K562 (cell line): ENCODE results near the gene GTF2H4. TPM values are rescaled to one million over a fixed set of nuclear protein-coding genes. Genes with fewer than 3 reads are reported as not detected.
A peak's percentile ranks its signal among the peaks of the same experiment; 100 is the strongest.

Experiments used
- ATF7 ChIP-seq: fragments of 450-650 bp; IDR thresholded peaks from 2 replicates; pipeline ENCODE4 v1.7.1; 2014; ENCODE audit warnings: mild to moderate bottlenecking, moderate library complexity
- CBX8 ChIP-seq: fragments of 200-600 bp; sonication (generic); IDR thresholded peaks from 2 replicates; pipeline ENCODE4 v1.6.1; 2012; ENCODE audit warnings: borderline replicate concordance, mixed run types, low read depth, mild to moderate bottlenecking, moderate library complexity, mixed read lengths, low read length, control low read depth, inconsistent platforms; ENCODE audit not compliant: poor library complexity, severe bottlenecking; ENCODE audit errors: extremely low read depth
- FOXK1 ChIP-seq: sonication (generic); formaldehyde crosslinking; IDR thresholded peaks from 2 replicates; pipeline ENCODE4 v1.8.0; 2022; ENCODE audit warnings: missing genetic modification reagents, mild to moderate bottlenecking, borderline replicate concordance
- HDAC6 ChIP-seq: IDR thresholded peaks from 2 replicates; pipeline ENCODE4 v1.6.1; 2012; ENCODE audit warnings: low read depth, mild to moderate bottlenecking, control low read depth, inconsistent platforms, low read length, moderate library complexity
- MEIS2 ChIP-seq: fragments of 450-650 bp; IDR thresholded peaks from 2 replicates; pipeline ENCODE4 v1.6.1; 2014; ENCODE audit warnings: mild to moderate bottlenecking; ENCODE audit not compliant: partially characterized antibody
- PPARD ChIP-seq: fragments of 250-450 bp; sonication (Bioruptor Pico); IDR thresholded peaks from 2 replicates; pipeline ENCODE4 v1.8.0; 2022; ENCODE audit warnings: inconsistent platforms, mild to moderate bottlenecking, moderate library complexity
- STAG1 ChIP-seq: sonication (generic); formaldehyde crosslinking; IDR thresholded peaks from 2 replicates; pipeline ENCODE4 v1.5.0; 2020; ENCODE audit warnings: missing genetic modification reagents, borderline replicate concordance
- TAF7 ChIP-seq: fragments of 450-650 bp; IDR thresholded peaks from 2 replicates; pipeline ENCODE4 v1.6.1; 2016; ENCODE audit warnings: missing genetic modification characterization, missing compliant biosample characterization
- TEAD2 ChIP-seq: fragments of 450-650 bp; IDR thresholded peaks from 2 replicates; pipeline ENCODE4 v1.6.1; 2016; ENCODE audit warnings: missing genetic modification characterization, control low read depth, missing compliant biosample characterization
- WHSC1 ChIP-seq: IDR thresholded peaks from one replicate; pipeline ENCODE4 v1.6.1; 2012; ENCODE audit warnings: low read length, control low read depth, inconsistent platforms
- ZNF165 ChIP-seq: fragments of 250-450 bp; sonication (Bioruptor Pico); IDR thresholded peaks from 2 replicates; pipeline ENCODE4 v1.4.0; 2020; ENCODE audit warnings: borderline replicate concordance
- ZNF217 ChIP-seq: sonication (generic); formaldehyde crosslinking; IDR thresholded peaks from 2 replicates; pipeline ENCODE4 v1.8.0; 2022; ENCODE audit warnings: mild to moderate bottlenecking, missing genetic modification reagents
- ZNF384 ChIP-seq: IDR thresholded peaks from 2 replicates; pipeline ENCODE4 v1.6.1; 2012; ENCODE audit warnings: low read depth, low read length, improper control_type of control experiment
- ZNF717 ChIP-seq: fragments of 250-450 bp; sonication (Bioruptor Pico); IDR thresholded peaks from 2 replicates; pipeline ENCODE4 v1.5.0; 2021
- ZNF740 ChIP-seq, 3 experiments: fragments of 200-800 bp in 1 of 3; sonication (Bioruptor generic) in 1 of 3; sonication (generic) in 1 of 3; formaldehyde crosslinking in 1 of 3; IDR thresholded peaks; 2 replicates each; pipeline versions ENCODE4 v1.6.1 to v1.8.0; 2016 to 2022; ENCODE audit warnings: mild to moderate bottlenecking in 2 of 3, missing compliant biosample characterization in 2 of 3, missing genetic modification characterization in 2 of 3, missing genetic modification reagents in 1 of 3
- ZNF766 ChIP-seq: fragments of 200-800 bp; sonication (Bioruptor generic); conservative IDR thresholded peaks from 2 replicates; pipeline ENCODE4 v1.6.1; 2016; ENCODE audit warnings: missing genetic modification characterization, missing compliant biosample characterization
- polyA plus RNA-seq, 8 experiments: library from polyadenylated mRNA; depleted of rRNA in 4 of 8; stranded (reverse) in 5 of 8; unstranded in 3 of 8; fragments of >200 nt; fragmentation: Nextera tagmentation in 2 of 8; fragmentation: Illumina TruSeq in 1 of 8; extraction: Ambion mirVana in 2 of 8; extraction: Trizol in 1 of 8; gene quantifications; 2 replicates each; pipeline versions ENCODE4 v1.2.1 to v1.2.3, GENCODE V29; 2011 to 2014; ENCODE audit warnings: inconsistent platforms in 1 of 8, missing spikeins in 1 of 8
- total RNA-seq, 7 experiments: library from RNA; depleted of rRNA in 6 of 7; stranded (reverse); fragments of >200 nt in 6 of 7; fragmentation: Illumina TruSeq in 2 of 7; extraction: Trizol in 2 of 7; gene quantifications; 2 replicates each; pipeline versions ENCODE4 v1.2.1 to v1.2.3, GENCODE V29; 2011 to 2021; ENCODE audit warnings: low replicate concordance in 1 of 7
- TF ChIP-seq, protein P1 (sequence below), 2 experiments: fragments of 450-650 bp; IDR thresholded peaks; 2 replicates each; pipeline ENCODE4 v1.6.1; 2018; ENCODE audit warnings: mild to moderate bottlenecking in 2 of 2, low read depth in 1 of 2; ENCODE audit not compliant: partially characterized antibody in 2 of 2
- TF ChIP-seq, protein P2 (sequence below): sonication (generic); formaldehyde crosslinking; IDR thresholded peaks from 2 replicates; pipeline ENCODE4 v1.8.0; 2022; ENCODE audit warnings: missing genetic modification reagents, mild to moderate bottlenecking, borderline replicate concordance

The GTF2H4 gene
- total and polyA plus RNA-seq, 9 of the 15 experiments (the other 6 are each of a cell fraction or from before 2014, with no cell fraction given): 3.6 to 86.1 (median 39.6) TPM

DNA sequence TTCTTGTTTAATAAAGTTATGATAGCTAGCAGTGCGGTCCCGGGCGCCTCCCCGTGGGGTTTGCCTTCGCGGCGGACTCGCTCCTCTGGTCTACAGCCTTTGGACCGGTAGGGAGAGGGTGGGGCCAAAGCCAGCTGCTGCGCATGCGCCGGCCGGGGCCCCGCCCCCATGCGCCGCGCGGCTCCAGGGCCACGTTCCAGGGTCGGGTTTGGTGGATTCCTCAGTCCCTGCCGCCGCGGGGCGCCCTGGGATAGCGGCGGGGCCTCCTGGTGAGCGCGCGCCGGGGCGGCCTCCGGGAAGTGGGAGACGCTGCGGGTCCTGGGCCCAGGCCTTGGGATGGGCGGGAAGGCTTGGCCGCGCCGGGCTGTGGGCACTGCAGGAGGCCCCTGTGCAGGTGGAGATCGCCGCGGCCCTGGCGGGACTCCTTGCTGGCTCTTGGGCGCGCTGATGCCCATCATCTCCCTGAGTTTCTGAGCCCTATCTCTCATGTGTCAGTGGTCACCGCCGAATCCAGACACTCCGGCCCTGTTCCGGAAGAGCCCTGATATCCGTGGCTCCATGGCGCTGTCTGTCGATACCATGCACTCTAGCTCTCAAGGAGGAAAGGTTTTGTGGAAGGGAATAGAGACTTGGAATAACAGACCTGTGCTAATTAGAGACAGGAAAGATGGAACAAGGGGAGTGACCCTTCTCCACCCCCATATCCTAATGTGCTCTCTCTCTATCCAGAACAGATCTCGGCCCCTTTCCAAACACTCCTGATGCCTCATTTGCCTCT lies 6.3 kb downstream of the GTF2H4 start, which contains the start of gene VARS2 (continued):
- TF ChIP-seq, protein P1, sequence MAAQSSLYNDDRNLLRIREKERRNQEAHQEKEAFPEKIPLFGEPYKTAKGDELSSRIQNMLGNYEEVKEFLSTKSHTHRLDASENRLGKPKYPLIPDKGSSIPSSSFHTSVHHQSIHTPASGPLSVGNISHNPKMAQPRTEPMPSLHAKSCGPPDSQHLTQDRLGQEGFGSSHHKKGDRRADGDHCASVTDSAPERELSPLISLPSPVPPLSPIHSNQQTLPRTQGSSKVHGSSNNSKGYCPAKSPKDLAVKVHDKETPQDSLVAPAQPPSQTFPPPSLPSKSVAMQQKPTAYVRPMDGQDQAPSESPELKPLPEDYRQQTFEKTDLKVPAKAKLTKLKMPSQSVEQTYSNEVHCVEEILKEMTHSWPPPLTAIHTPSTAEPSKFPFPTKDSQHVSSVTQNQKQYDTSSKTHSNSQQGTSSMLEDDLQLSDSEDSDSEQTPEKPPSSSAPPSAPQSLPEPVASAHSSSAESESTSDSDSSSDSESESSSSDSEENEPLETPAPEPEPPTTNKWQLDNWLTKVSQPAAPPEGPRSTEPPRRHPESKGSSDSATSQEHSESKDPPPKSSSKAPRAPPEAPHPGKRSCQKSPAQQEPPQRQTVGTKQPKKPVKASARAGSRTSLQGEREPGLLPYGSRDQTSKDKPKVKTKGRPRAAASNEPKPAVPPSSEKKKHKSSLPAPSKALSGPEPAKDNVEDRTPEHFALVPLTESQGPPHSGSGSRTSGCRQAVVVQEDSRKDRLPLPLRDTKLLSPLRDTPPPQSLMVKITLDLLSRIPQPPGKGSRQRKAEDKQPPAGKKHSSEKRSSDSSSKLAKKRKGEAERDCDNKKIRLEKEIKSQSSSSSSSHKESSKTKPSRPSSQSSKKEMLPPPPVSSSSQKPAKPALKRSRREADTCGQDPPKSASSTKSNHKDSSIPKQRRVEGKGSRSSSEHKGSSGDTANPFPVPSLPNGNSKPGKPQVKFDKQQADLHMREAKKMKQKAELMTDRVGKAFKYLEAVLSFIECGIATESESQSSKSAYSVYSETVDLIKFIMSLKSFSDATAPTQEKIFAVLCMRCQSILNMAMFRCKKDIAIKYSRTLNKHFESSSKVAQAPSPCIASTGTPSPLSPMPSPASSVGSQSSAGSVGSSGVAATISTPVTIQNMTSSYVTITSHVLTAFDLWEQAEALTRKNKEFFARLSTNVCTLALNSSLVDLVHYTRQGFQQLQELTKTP (IDR thresholded peaks at IDR 0.05; ENCODE audit: low read depth in 1 of 2, partially characterized antibody in 2 of 2): no peak
- TF ChIP-seq TEAD2 (tag): no peak
- TF ChIP-seq STAG1: no peak; the same call in 1 of the 2 replicates
- TF ChIP-seq PPARD (CRISPR knock-in tag): no peak
- TF ChIP-seq FOXK1 (CRISPR knock-in tag): no peak
- no peak for TF ChIP-seq HDAC6
- no peak for TF ChIP-seq ZNF740 (CRISPR knock-in tag; IDR thresholded peaks at IDR 0.05)
- TF ChIP-seq ZNF740 (tag; IDR thresholded peaks at IDR 0.05): no peak
- TF ChIP-seq ZNF717 (CRISPR knock-in tag): peak; percentile 45; the same call in 1 of the 2 replicates
- TF ChIP-seq ZNF384: no peak
- peak; percentile 74 for TF ChIP-seq ATF7
- no peak for TF ChIP-seq ZNF165 (CRISPR knock-in tag)
- TF ChIP-seq ZNF217 (CRISPR knock-in tag): no peak
- TF ChIP-seq MEIS2: peak; percentile 94
- no peak for TF ChIP-seq CBX8
- TF ChIP-seq TAF7 (tag): 0 out of 2 replicates have a peak, but pooled peaks have one; percentile 46
- TF ChIP-seq, protein P2, sequence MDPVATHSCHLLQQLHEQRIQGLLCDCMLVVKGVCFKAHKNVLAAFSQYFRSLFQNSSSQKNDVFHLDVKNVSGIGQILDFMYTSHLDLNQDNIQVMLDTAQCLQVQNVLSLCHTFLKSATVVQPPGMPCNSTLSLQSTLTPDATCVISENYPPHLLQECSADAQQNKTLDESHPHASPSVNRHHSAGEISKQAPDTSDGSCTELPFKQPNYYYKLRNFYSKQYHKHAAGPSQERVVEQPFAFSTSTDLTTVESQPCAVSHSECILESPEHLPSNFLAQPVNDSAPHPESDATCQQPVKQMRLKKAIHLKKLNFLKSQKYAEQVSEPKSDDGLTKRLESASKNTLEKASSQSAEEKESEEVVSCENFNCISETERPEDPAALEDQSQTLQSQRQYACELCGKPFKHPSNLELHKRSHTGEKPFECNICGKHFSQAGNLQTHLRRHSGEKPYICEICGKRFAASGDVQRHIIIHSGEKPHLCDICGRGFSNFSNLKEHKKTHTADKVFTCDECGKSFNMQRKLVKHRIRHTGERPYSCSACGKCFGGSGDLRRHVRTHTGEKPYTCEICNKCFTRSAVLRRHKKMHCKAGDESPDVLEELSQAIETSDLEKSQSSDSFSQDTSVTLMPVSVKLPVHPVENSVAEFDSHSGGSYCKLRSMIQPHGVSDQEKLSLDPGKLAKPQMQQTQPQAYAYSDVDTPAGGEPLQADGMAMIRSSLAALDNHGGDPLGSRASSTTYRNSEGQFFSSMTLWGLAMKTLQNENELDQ (CRISPR knock-in tag): no peak
- 0 out of 2 replicates have a peak, but pooled peaks have one; percentile 16 for TF ChIP-seq ZNF766
- TF ChIP-seq WHSC1: no peak
